Fibroblast of the aortic adventitia (primary cell): Measurements from ENCODE around the gene THAP12. TPM values are rescaled to one million over a fixed set of nuclear protein-coding genes. Genes with fewer than 3 reads are reported as not detected.

Experiments used
- DNase-seq: peaks from one replicate; pipeline ENCODE4 v3.0.0-alpha.2; 2010; ENCODE audit warnings: low read depth
- H3K4me3 ChIP-seq: 2 replicates; pipeline ENCODE4 v1.5.1; 2011; ENCODE audit warnings: low read depth, mild to moderate bottlenecking, control low read depth, low read length, moderate library complexity
- CTCF ChIP-seq: IDR thresholded peaks from 2 replicates; pipeline ENCODE4 v1.5.1; 2011; ENCODE audit warnings: mild to moderate bottlenecking, low read length, control low read depth, inconsistent platforms; ENCODE audit not compliant: insufficient read depth
- small RNA-seq: library from RNA; depleted of rRNA; stranded (forward); fragments of <200 nt; gene quantifications from one replicate; pipeline ENCODE3, GENCODE V24; 2012
- total RNA-seq: library from RNA; depleted of rRNA; stranded (reverse); fragments of >200 nt; gene quantifications from 2 replicates; pipeline ENCODE4 v1.2.3, GENCODE V29; 2012; ENCODE audit warnings: low replicate concordance

The THAP12 gene
- total RNA-seq, 1 donor: 55.5 TPM

GRCh38 chr11:76310832-76311595, 69.9 kb downstream of the THAP12 start:
- no peak for TF ChIP-seq CTCF
- no peak overlapping the region for H3K4me3 ChIP-seq
- DNase-seq: no peak

DNA sequence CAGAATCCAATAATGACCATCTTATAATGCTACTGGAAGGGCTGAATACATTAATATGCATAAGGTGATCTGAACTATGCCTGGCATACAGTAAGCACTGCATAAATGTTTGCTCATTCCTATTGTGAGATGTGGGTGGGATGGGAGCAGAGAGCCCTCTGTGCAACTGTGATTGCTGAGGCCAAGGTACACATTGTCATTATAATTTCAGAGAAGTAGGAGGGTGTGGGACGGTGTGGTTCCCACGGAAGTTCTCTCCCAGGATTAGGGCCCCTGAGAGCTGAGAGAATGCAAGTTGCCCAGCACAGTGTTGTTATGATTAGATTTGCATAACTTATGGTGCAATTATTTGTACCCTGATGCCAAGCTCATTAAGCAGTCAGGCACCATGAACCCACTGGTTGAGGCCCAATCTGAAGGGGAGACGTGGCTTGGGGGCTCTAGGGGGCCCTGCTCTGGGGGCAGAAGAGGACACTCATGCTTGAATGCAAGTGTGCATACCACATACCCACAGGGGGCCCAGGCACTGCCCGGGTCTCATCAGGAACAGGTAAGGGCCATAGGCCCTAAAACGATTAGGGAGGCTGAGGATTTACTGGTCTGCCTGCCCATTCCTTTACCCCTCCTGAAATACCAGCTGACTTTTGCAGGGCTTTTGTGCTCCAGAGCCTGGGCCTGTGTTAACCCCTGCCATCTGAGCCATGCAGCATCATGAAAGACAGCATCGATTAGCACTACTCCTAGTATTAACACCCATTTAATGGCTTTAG, 72.8 kb downstream of the THAP12 start:
- TF ChIP-seq CTCF: no peak

DNA sequence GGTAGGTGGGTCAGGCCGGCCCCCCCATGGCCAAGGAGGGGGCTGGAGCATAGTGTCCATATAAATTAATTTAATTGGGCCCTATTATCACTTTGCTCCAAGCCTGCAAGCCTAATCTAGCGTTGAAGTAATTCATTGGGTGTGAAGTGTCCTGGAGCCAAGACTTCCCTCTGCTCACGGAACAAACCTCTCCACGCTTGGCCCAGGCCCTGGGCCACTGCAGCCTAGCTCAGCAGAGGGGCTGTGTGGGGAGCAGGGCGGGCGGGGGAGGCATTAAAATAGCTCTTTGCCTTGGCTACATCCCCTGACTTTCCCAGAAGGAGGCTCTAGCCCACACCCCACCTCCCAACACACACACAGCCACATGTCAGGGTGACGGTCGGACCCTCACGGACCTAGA, 73.5 kb downstream of the THAP12 start:
- no peak overlapping the region for H3K4me3 ChIP-seq
- DNase-seq: no peak
- no peak for TF ChIP-seq CTCF

More for the DNA sequence above, 72.8 kb downstream of the THAP12 start:
- no peak overlapping the region for H3K4me3 ChIP-seq
- DNase-seq: no peak

DNA sequence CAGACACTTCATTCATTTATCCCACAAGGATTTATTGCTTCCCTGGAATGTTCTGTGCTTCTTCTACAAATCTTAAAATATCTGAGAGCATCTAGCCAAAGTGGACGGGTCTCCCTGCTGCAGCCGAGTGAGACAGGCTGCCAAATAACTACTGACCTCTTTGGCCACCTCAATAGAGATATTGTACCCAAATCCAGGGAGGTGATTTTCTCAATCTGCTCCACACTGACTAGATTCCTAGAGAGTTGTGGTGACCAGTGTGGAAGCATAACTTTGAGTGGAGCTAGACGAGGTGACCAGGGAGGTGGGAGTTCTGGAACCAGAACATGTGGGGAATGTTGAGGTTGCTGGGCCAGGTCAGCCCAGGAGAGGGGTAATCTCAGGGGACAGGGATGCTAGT, 77.5 kb downstream of the THAP12 start:
- no peak for DNase-seq
- H3K4me3 ChIP-seq: no peak overlapping the region
- TF ChIP-seq CTCF: no peak

DNA sequence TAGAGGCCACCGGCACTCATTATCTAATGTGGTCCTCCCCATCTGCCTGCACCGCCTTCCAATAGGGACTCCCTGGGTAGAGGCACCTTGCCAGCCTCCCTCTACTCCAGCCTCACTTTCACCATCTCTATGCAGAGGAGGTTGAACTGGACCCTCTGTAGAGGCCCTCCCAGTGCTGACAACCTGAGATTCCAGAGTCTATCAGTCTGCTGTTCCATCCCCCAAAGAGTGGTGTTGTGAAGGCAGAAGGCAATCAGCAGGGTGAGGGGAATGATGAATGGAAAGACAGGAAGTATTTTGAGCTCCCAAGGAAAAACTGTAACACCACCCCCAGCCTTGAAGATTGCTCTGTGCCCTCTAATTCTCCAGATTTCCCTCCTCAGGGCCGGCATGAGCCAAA, 77.9 kb downstream of the THAP12 start:
- no peak for DNase-seq
- TF ChIP-seq CTCF: no peak
- H3K4me3 ChIP-seq: no peak overlapping the region

Small RNA genes within 50 kb of the gene (small RNA-seq; reads per million reads assigned to genes)
- not detected for gene RF00019

Other genes starting within 250 kb of the THAP12 start
- gene WNT11, start 174.6 kb downstream of the THAP12 start, total RNA-seq: 1.2 TPM in 1 of 2 replicates, not detected in the other
- gene GVQW3, start 191 bp upstream of the THAP12 start, total RNA-seq: 2.0 and 4.2 TPM in 2 replicates
- 5.9 and 30.8 TPM in 2 replicates for gene EMSY, start 63.9 kb upstream of the THAP12 start, total RNA-seq